HepG2 (cell line): ENCODE results near the gene TMEM9B. TPM values are rescaled to one million over a fixed set of nuclear protein-coding genes. Genes with fewer than 3 reads are reported as not detected.

Source experiments
- CBX2 ChIP-seq, 2 experiments: fragments of 200-600 bp in 1 of 2; sonication (generic); formaldehyde crosslinking in 1 of 2; IDR thresholded peaks; 2 replicates each; pipeline versions ENCODE4 v1.7.0 to v1.8.1; 2018 to 2022; ENCODE audit warnings: low read depth in 2 of 2, low read length in 1 of 2, mild to moderate bottlenecking in 1 of 2, missing genetic modification reagents in 1 of 2
- ELF4 ChIP-seq: sonication (generic); formaldehyde crosslinking; IDR thresholded peaks from 2 replicates; pipeline ENCODE4 v1.5.0; 2020; ENCODE audit warnings: missing genetic modification reagents, mild to moderate bottlenecking, moderate library complexity, borderline replicate concordance
- EZH2 ChIP-seq: conservative IDR thresholded peaks from 2 replicates; pipeline ENCODE4 v1.6.1; 2012; ENCODE audit warnings: mild to moderate bottlenecking, low read depth, low read length, moderate library complexity
- IKZF1 ChIP-seq: fragments of 450-650 bp; IDR thresholded peaks from 2 replicates; pipeline ENCODE4 v1.7.1; 2016
- MAFG ChIP-seq: sonication (generic); formaldehyde crosslinking; IDR thresholded peaks from 2 replicates; pipeline ENCODE4 v1.5.1; 2020; ENCODE audit warnings: mild to moderate bottlenecking, missing genetic modification reagents
- NFE2L1 ChIP-seq: sonication (generic); formaldehyde crosslinking; IDR thresholded peaks from 2 replicates; pipeline ENCODE4 v1.4.0; 2020; ENCODE audit warnings: missing genetic modification reagents, mild to moderate bottlenecking, borderline replicate concordance
- NR2F6 ChIP-seq, 2 experiments: IDR thresholded peaks; 2 replicates each; pipeline ENCODE4 v1.6.1; 2016; ENCODE audit warnings: antibody characterized with exemption in 1 of 2, mild to moderate bottlenecking in 1 of 2
- PAX8 ChIP-seq: sonication (generic); formaldehyde crosslinking; IDR thresholded peaks from 2 replicates; pipeline ENCODE4 v1.8.0; 2022; ENCODE audit warnings: mild to moderate bottlenecking, missing genetic modification reagents, borderline replicate concordance
- SAP130 ChIP-seq: IDR thresholded peaks from 2 replicates; pipeline ENCODE4 v1.6.1; 2016; ENCODE audit warnings: low read depth
- SNAI1 ChIP-seq: sonication (generic); formaldehyde crosslinking; IDR thresholded peaks from 2 replicates; pipeline ENCODE4 v1.5.0; 2020; ENCODE audit warnings: mild to moderate bottlenecking, missing genetic modification reagents, borderline replicate concordance
- SOX13 ChIP-seq, 3 experiments: fragments of 450-650 bp in 1 of 3; sonication (generic) in 1 of 3; formaldehyde crosslinking in 1 of 3; IDR thresholded peaks in 2 of 3; conservative IDR thresholded peaks in 1 of 3; 2 replicates each; pipeline versions ENCODE4 v1.5.0 to v1.6.1; 2016 to 2020; ENCODE audit warnings: antibody characterized with exemption in 1 of 3, mild to moderate bottlenecking in 1 of 3, missing compliant biosample characterization in 1 of 3, missing genetic modification reagents in 1 of 3, moderate library complexity in 1 of 3
- SSRP1 ChIP-seq: IDR thresholded peaks from 2 replicates; pipeline ENCODE4 v1.6.1; 2016; ENCODE audit warnings: control low read depth
- TRIM24 ChIP-seq: sonication (generic); formaldehyde crosslinking; IDR thresholded peaks from 2 replicates; pipeline ENCODE4 v1.8.0; 2022; ENCODE audit warnings: mild to moderate bottlenecking, missing genetic modification reagents
- ZBTB21 ChIP-seq: sonication (generic); formaldehyde crosslinking; IDR thresholded peaks from 2 replicates; pipeline ENCODE4 v1.4.0; 2020; ENCODE audit warnings: missing genetic modification reagents
- ZMYM4 ChIP-seq: sonication (generic); formaldehyde crosslinking; IDR thresholded peaks from 2 replicates; pipeline ENCODE4 v1.8.1; 2023; ENCODE audit warnings: mild to moderate bottlenecking, missing genetic modification reagents
- ZNF10 ChIP-seq: sonication (generic); formaldehyde crosslinking; IDR thresholded peaks from 2 replicates; pipeline ENCODE4 v1.4.0; 2020; ENCODE audit warnings: mild to moderate bottlenecking, low read depth, missing genetic modification reagents, borderline replicate concordance
- ZNF207 ChIP-seq: fragments of 450-650 bp; IDR thresholded peaks from 2 replicates; pipeline ENCODE4 v1.6.1; 2016; ENCODE audit warnings: antibody characterized with exemption, borderline replicate concordance
- ZNF713 ChIP-seq: sonication (generic); formaldehyde crosslinking; IDR thresholded peaks from 2 replicates; pipeline ENCODE4 v1.4.0; 2020; ENCODE audit warnings: mild to moderate bottlenecking, missing genetic modification reagents
- ZNF780A ChIP-seq: sonication (generic); formaldehyde crosslinking; IDR thresholded peaks from 2 replicates; pipeline ENCODE4 v1.8.0; 2022; ENCODE audit warnings: mild to moderate bottlenecking, missing genetic modification reagents, moderate library complexity
- ZSCAN25 ChIP-seq: sonication (generic); formaldehyde crosslinking; IDR thresholded peaks from 2 replicates; pipeline ENCODE4 v1.8.0; 2022; ENCODE audit warnings: mild to moderate bottlenecking, missing genetic modification reagents
- polyA plus RNA-seq, 8 experiments: library from polyadenylated mRNA; depleted of rRNA in 3 of 8; stranded (reverse) in 7 of 8; unstranded in 1 of 8; fragments of >200 nt; fragmentation: Illumina TruSeq in 4 of 8; extraction: Trizol in 4 of 8; gene quantifications; 2 replicates each; pipeline versions ENCODE4 v1.2.1 to v1.2.3, GENCODE V29; 2011 to 2016; ENCODE audit warnings: low read depth in 4 of 8, missing spikeins in 1 of 8, mixed read lengths in 1 of 8; ENCODE audit not compliant: insufficient read depth in 1 of 8
- total RNA-seq, 5 experiments: library from RNA; depleted of rRNA; stranded (reverse); fragments of >200 nt; fragmentation: Illumina TruSeq; extraction: Trizol; gene quantifications; 2 replicates each; pipeline ENCODE4 v1.2.3, GENCODE V29; 2016; ENCODE audit warnings: low read depth in 1 of 5
- TF ChIP-seq, protein P1 (sequence below): sonication (generic); formaldehyde crosslinking; IDR thresholded peaks from 2 replicates; pipeline ENCODE4 v1.4.0; 2020; ENCODE audit warnings: missing genetic modification reagents
- TF ChIP-seq, protein P2 (sequence below): IDR thresholded peaks from 2 replicates; pipeline ENCODE4 v1.6.1; 2016; ENCODE audit warnings: low read depth, missing genetic modification reagents, missing compliant biosample characterization
- TF ChIP-seq, protein P3 (sequence below): sonication (generic); formaldehyde crosslinking; IDR thresholded peaks from 2 replicates; pipeline ENCODE4 v1.8.1; 2023; ENCODE audit warnings: missing genetic modification reagents, inconsistent platforms, borderline replicate concordance

Gene TMEM9B
- total and polyA plus RNA-seq, 2 of the 13 experiments (the other 11 are each of a cell fraction or from before 2014, with no cell fraction given): 12.4 to 20.8 TPM

DNA sequence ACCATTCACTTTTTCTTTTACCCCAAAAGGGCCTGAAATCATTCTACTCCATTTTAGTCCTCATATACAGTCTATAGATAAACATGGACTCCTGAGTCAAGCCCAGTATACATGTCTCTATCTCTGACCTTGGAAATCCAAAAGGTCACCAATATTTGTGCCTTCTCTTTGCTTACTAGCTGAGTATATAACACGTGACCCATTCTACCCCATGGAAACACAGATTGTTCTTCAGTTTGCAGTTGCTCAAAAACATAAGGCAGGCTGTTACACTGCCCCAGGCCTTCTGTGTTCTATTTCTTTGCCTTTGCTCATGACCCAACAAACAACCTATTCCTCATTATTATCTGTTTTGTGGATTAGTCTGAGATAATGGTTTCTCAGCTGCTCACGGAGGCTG lies 33.8 kb upstream of the TMEM9B start (continued):
- TF ChIP-seq TRIM24 (CRISPR knock-in tag): no peak
- no peak for TF ChIP-seq CBX2 (IDR thresholded peaks at IDR 0.05; ENCODE audit: low read depth, low read length)
- no peak for TF ChIP-seq CBX2 (CRISPR knock-in tag; IDR thresholded peaks at IDR 0.05; ENCODE audit: low read depth)
- no peak for TF ChIP-seq NR2F6 (IDR thresholded peaks at IDR 0.05)
- TF ChIP-seq NR2F6 (CRISPR knock-in tag; IDR thresholded peaks at IDR 0.05): peak; percentile 14; the same call in 1 of the 2 replicates
- TF ChIP-seq NFE2L1 (CRISPR knock-in tag): no peak
- TF ChIP-seq PAX8 (CRISPR knock-in tag): no peak
- TF ChIP-seq, protein P1, sequence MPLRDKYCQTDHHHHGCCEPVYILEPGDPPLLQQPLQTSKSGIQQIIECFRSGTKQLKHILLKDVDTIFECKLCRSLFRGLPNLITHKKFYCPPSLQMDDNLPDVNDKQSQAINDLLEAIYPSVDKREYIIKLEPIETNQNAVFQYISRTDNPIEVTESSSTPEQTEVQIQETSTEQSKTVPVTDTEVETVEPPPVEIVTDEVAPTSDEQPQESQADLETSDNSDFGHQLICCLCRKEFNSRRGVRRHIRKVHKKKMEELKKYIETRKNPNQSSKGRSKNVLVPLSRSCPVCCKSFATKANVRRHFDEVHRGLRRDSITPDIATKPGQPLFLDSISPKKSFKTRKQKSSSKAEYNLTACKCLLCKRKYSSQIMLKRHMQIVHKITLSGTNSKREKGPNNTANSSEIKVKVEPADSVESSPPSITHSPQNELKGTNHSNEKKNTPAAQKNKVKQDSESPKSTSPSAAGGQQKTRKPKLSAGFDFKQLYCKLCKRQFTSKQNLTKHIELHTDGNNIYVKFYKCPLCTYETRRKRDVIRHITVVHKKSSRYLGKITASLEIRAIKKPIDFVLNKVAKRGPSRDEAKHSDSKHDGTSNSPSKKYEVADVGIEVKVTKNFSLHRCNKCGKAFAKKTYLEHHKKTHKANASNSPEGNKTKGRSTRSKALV (CRISPR knock-in tag): no peak
- TF ChIP-seq ELF4 (CRISPR knock-in tag): no peak
- TF ChIP-seq ZSCAN25: no peak
- no peak for TF ChIP-seq MAFG (CRISPR knock-in tag)
- TF ChIP-seq ZNF207: no peak
- peak; percentile 63; the same call in 1 of the 2 replicates for TF ChIP-seq ZMYM4
- no peak for TF ChIP-seq SNAI1 (CRISPR knock-in tag)
- TF ChIP-seq SSRP1 (CRISPR knock-in tag): no peak
- TF ChIP-seq ZNF10 (CRISPR knock-in tag): no peak
- TF ChIP-seq, protein P2, sequence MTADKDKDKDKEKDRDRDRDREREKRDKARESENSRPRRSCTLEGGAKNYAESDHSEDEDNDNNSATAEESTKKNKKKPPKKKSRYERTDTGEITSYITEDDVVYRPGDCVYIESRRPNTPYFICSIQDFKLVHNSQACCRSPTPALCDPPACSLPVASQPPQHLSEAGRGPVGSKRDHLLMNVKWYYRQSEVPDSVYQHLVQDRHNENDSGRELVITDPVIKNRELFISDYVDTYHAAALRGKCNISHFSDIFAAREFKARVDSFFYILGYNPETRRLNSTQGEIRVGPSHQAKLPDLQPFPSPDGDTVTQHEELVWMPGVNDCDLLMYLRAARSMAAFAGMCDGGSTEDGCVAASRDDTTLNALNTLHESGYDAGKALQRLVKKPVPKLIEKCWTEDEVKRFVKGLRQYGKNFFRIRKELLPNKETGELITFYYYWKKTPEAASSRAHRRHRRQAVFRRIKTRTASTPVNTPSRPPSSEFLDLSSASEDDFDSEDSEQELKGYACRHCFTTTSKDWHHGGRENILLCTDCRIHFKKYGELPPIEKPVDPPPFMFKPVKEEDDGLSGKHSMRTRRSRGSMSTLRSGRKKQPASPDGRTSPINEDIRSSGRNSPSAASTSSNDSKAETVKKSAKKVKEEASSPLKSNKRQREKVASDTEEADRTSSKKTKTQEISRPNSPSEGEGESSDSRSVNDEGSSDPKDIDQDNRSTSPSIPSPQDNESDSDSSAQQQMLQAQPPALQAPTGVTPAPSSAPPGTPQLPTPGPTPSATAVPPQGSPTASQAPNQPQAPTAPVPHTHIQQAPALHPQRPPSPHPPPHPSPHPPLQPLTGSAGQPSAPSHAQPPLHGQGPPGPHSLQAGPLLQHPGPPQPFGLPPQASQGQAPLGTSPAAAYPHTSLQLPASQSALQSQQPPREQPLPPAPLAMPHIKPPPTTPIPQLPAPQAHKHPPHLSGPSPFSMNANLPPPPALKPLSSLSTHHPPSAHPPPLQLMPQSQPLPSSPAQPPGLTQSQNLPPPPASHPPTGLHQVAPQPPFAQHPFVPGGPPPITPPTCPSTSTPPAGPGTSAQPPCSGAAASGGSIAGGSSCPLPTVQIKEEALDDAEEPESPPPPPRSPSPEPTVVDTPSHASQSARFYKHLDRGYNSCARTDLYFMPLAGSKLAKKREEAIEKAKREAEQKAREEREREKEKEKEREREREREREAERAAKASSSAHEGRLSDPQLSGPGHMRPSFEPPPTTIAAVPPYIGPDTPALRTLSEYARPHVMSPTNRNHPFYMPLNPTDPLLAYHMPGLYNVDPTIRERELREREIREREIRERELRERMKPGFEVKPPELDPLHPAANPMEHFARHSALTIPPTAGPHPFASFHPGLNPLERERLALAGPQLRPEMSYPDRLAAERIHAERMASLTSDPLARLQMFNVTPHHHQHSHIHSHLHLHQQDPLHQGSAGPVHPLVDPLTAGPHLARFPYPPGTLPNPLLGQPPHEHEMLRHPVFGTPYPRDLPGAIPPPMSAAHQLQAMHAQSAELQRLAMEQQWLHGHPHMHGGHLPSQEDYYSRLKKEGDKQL (CRISPR knock-in tag): no peak
- no peak for TF ChIP-seq EZH2
- TF ChIP-seq SOX13 (IDR thresholded peaks at IDR 0.05): no peak
- 0 out of 4 replicates have a peak, but pooled peaks of 1 of the 2 experiments have one; percentile 10 for TF ChIP-seq SOX13 (CRISPR knock-in tag; conservative IDR thresholded peaks at IDR 0.05 in 1 of 2, IDR thresholded peaks at IDR 0.05 in 1 of 2)
- TF ChIP-seq SAP130 (CRISPR knock-in tag): 0 out of 2 replicates have a peak, but pooled peaks have one; percentile 12
- no peak for TF ChIP-seq IKZF1
- TF ChIP-seq ZNF713 (CRISPR knock-in tag): no peak
- TF ChIP-seq ZNF780A (CRISPR knock-in tag): no peak
- TF ChIP-seq ZBTB21: no peak
- TF ChIP-seq, protein P3, sequence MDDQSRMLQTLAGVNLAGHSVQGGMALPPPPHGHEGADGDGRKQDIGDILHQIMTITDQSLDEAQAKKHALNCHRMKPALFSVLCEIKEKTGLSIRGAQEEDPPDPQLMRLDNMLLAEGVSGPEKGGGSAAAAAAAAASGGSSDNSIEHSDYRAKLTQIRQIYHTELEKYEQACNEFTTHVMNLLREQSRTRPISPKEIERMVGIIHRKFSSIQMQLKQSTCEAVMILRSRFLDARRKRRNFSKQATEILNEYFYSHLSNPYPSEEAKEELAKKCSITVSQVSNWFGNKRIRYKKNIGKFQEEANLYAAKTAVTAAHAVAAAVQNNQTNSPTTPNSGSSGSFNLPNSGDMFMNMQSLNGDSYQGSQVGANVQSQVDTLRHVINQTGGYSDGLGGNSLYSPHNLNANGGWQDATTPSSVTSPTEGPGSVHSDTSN (CRISPR knock-in tag): no peak
